HG03432 (cell line): ENCODE measurements around the gene SPECC1.
"Not testable (repeated sequence)": the region's sequence is repeated elsewhere in the genome, so short reads cannot be mapped to it uniquely, and the experiment has no call there.

Experiments used
- ATAC-seq: cut with Tn5 transposase; IDR thresholded peaks from one replicate; pipeline ENCODE4 v1.9.1; 2021; ENCODE audit warnings: mild to moderate bottlenecking, moderate library complexity; ENCODE audit not compliant: unreplicated experiment

SPECC1 gene

DNA sequence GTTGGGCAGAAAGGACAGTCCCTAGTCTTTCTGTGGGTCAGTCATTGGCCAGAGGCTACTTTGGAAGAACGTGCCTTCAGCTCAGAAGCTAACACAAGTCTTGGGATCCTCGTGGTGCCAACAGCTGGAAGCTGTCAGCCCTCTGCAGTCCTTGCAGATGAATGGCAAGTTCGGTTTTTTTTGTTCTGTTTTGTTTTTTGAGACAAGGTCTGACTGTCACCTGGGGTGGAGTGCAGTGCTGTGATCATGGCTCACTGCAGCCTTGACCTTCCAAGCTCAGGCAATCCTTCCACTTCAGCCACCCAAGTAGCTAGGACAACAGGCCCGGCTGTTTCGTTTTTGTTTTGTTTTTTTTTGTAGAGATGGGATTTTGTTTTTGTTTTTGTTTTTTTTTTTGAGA lies 149.4 kb downstream of the SPECC1 start:
- ATAC-seq = no peak

DNA sequence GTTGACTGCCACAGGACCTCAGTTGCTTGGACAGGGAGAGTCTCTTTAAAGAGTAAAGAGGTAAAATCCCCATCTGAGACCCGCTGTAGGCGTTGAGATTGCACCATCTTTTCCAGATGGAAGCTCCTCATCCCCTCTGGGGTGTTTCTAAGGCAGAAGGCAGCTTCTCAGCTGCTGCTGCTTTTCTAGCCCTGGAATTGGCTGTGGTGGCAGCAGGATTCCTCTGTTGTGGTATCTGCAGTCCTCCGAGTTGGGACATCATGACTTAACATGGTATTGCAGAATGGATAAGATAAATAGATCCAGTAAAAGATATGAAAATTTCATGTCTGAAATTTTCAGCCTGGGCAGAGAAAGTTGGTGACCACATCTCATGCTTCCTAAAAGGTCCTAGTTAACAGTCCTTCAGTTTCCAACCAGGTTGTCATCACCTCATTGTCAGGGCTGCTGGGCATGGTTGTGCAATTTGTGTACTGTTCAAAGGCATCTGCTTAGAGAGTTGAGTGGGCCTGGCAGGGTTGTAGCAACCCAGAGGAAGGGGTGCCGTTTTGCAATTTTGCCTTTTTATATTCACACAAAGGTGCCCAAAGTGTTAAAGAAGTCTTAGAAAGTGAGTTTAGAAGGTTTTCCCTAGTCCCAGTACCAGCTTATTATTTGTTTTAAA lies 150.4 kb downstream of the SPECC1 start:
- no peak for ATAC-seq

DNA sequence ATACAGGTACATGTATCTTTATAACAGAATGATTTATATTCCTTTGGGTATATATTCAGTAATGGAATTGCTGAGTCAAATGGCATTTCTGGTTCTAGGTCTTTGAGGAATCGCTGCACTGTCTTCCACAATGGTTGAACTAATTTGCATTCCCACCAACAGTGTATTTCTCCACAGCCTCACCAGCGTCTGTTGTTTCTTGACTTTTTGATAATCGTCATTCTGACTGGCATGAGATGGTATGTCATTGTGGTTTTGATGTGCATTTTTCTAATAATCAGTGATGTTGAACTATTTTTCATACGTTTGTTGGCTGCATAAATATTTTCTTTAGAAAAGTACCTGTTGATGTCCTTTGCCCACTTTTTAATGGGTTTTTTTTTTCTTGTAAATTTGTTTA lies 156.4 kb downstream of the SPECC1 start:
- ATAC-seq = not testable (repeated sequence)

DNA sequence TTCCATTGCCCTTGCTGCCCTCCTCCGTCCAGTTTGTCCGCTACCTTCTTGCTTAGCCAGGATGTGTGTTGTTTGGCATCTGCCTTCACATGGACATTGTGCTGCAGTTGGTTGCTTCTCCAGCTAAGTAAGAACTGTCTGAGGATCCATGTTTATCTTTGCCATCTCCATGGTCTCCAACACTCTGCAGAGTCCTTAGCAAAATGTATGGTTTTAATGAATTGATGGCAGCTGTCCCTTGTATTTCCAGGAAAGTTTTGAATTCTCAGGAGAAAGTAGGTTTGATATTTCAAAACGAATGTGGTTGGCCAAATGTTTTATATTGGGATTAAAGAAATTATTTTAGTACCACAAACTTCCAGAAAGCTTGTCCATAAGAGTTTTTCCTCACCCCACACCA lies 160.9 kb downstream of the SPECC1 start:
- no peak for ATAC-seq

DNA sequence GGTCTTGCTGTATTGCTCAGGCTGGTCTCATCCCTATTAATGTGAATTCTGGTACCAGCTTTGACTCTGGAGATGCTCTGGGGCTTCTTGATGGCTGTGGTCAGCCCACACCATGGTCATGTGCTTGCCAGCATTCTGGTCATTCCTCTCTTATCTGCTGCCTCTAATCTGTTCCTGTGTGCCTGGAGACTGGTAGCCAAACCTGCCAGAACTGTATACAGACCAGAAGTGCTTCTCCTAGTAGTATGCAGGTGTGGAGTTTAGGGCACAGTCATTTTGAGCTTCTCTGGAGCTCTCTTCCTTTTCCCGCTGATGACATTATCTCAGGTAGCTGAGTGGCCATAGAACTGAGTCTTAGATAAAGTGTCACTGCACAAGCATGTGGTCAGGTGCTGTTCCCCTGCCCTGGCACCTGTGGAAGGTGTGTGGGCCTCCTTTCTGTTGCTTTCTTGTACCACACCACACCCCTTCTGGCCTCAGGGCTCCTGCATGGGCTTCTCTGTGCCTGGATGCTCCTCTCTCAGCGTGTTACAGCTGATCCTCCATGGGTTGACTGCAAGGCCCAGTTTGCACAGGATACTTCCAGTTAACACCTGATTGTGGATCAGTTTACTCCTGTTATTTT lies 162.7 kb downstream of the SPECC1 start:
- no peak for ATAC-seq

DNA sequence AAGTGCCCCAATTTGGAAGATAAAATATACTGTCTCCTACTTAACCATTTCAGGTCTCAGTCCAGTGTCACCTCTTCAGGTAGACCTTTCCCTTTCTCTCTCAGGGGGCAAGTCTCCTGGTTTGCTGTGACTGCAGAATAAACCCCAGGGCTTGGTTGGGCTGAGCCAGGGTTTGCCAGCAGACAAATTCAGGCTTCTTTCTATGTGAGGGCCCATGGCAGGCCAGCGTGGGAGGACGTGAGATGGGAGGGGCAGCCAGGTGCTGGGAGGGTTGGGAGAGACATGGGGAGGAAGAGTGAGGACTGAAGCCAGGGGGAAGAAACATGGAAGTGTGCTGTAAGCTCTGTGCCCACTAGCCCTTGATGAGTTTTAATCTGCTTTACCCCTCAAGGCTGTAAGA lies 163.2 kb downstream of the SPECC1 start:
- no peak for ATAC-seq

DNA sequence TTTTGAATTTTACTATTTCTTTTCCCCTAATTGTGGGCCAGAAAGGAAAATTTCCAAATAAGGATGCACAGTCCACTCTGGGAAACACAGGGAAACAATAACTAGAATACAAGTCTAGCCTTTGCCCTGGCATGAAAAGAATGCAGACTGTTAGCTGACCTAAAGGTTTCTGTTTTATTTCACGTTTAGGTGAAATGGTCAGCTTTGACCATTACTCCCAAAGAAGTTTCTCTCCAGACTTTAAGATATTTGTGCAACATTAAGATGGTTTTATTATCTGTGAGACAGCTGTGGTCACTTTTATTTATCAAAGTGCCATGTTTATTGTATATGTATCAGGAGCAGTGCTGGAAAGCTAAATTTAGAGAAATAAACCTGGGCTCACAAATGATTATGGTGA lies 163.9 kb downstream of the SPECC1 start:
- ATAC-seq = no peak

DNA sequence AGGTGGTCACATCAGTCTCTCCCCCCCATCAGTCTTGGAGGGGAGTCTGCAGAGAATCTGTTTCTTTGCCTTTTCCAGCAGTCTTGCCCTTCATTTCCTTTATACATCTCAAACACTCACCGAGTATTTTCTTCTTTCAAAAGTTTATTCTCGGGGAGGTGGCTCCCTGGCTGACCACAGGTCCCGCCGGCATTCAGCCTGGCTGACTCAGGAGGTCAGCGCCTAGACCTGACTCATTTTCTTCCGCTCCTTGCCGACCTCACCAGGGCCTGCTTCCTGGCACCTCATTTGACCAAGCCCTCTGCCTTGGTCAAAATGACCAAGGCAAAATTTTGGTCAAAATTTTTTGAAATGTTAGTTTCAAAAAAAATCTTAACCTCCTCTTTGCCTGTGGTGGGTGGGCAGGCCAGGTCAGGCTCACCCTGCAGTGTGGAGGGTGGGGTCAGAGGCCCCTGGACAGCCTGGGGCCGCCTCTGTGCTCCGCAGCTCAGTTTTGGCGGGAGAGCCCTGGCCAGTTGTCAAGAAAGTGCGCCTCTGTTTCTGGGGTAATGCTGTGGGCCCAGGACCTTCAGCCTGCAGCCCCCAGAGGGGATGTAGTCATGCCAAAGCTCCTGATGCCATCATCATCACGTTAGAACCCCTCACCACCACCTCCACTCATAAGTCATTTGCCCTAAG lies 165.6 kb downstream of the SPECC1 start:
- no peak for ATAC-seq

DNA sequence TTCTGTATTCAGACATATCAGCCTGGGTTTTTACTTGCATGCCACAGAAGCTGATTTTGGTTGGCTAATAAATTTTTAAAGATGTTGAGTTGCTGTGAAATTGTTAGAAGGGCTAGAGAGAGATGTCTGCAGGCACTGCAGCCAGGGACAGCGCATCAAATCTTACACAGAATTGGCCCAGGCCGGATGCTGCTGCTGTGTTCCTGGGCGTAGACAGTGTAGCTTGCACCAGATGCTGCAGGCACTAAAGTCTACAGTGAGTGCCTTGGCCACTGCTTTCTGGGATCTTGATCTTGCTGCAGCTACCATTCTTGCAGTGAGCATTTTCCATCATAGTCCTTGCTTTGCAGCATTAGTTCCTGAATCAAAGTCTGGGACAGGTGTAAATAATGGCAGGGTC lies 169.9 kb downstream of the SPECC1 start:
- ATAC-seq = no peak

DNA sequence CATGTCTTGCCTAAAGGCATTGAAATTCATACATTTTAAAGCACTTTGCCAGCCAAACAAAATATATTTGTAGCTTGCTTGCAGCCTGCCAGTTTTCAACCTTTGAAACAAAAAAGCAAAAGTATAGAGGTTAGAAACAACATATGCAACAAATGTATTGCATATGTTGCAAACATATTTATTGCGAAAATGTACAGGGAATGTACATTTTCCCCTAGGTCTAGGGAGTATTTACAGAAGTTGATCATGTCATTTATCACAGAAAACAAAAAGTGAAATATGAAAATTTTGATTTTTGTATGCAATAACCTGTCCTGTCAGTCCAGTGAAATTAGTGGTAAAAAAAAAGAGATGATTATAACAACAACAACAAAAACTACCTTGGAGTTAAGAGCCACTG lies 171.5 kb downstream of the SPECC1 start:
- ATAC-seq = no peak

DNA sequence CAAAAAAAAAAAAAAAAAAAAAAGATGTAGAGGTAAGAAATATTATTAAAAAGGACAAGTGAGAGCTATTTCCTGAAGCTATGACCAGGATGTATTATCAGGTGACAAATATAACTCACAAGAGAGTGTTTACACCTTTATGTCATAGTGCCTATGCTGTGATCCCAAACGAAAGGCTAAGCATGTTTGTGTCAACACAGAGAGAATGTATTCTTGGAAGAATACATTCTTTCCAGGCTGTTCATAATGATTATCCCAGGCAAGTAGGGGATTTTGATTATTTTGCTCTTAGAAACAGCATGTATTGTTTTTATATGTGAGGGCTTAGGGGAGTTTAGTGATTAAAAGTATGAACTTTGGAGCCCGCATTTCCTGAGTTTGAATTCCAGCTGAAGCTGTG lies 175.0 kb downstream of the SPECC1 start:
- ATAC-seq = no peak

DNA sequence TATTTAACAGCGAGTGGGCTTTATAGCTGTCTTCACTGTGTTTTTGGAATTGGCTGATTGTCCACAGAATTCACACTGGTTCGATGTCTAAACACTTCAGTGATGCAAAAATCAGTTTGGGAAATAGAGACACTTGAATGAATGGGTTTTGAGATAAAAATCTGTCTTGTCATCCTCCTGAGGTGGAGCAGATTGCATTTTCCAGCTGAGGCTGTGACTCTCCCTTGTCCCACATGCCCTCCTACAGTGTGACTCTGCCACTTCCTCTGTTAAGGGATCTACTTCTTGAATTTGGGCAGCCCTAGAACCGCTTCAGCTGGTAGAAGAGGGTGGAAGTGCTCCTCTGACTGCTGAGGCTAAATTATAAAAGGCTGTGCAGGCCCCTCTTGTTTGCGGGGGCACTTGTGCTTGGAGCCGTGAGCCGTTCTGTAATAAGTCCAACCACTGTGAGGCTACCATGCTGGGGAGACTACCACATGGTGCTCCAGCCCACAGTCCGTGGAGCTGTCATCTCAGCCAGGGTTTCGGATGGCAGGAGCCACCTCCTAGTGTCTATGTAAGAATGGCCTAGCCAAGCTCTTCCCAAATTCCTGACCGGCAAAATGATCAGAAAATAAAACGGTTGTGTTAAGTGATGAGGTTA lies 175.9 kb downstream of the SPECC1 start:
- no peak for ATAC-seq

DNA sequence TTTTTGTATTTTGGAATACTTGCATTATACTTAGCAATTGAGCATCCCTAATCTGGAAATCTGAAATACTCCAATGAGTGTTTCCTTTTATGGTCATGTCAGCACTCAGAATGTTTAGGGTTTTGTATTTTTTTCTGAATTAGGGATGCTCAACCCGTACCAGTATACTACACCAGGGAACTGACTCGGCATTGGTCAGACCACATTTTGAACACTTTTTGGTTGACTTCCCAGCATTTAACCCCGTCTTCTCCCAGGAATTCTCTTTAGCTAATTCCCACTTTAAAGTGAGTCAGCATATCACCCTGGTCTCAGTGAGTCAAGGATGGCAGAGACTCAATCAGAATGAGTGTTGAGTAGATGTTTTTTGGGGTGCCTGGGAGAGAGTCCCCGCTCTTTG lies 177.9 kb downstream of the SPECC1 start:
- no peak for ATAC-seq

DNA sequence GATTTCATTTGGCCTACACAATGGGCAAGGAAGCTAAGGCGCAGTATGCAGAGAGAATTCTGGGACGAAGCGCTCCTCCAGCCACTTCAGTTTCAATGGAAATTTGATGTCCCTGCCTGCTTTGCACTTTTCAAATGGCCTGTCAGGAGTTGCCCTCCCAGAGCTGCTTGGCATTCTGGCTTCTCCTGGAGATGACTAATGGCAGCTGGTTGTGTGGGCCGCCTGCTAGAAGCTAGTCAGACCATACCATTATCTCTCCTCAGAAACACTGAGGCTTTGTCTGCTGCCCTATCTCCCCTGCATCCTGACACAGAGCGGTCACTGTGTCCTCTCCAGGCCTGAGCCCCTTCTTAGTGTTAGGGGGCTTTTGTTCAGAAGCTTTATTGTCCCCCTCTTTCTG lies 180.1 kb downstream of the SPECC1 start:
- no peak for ATAC-seq

DNA sequence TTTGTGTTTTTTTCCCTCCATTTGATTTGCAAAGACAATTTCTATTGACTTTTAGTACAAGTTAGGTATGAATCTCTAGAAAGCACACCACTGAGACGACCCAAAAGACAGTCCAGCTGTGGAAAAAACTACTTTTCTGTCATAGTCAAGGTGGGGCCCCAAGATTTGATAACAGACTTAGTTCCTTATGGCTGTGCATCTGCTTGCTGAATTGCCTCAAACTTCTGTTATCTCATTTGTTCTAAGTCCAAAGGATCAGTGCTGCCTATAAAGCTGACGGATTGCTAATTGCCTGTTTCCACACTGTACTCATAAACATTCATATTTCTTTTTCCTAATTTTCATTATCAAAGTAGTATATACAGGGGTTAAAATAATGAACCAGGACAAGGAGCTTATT lies 180.8 kb downstream of the SPECC1 start:
- ATAC-seq = no peak

DNA sequence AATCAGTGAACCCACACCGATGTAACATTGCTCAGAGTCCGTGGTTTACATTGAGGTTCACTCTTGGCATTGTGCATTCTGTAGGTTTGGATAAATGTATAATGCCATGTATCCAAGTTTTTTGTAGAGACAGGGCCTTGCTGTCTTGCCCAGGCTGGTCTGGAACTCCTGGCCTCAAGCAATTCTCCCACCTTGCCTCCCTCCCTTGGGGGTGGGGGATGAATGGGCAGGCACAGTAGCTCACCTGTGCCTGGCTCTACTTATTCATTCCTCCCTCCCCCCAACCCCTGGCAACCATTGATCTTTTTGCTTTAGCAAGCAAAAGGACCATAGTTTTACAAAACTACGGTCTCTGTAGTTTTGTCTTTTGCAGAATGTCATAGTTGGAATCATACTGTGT lies 181.4 kb downstream of the SPECC1 start:
- no peak for ATAC-seq

DNA sequence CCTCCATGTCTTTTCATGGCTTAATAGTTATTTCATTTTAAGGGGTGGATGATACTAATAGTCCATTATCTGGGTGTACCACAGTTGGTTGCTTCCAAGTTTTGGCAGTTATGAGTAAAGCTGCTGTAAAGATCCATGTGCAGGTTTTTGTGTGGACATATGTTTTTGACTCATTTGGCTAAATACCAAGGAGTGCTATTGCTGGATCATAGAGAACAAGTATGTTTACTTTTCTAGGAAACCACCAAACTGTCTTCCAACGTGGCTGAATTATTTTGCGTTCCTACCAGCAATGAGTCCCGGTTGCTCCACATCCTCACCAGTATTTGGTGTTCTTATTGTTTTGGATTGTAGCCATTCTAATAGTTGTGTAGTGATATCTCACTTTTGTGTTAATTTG lies 181.9 kb downstream of the SPECC1 start:
- no peak for ATAC-seq

DNA sequence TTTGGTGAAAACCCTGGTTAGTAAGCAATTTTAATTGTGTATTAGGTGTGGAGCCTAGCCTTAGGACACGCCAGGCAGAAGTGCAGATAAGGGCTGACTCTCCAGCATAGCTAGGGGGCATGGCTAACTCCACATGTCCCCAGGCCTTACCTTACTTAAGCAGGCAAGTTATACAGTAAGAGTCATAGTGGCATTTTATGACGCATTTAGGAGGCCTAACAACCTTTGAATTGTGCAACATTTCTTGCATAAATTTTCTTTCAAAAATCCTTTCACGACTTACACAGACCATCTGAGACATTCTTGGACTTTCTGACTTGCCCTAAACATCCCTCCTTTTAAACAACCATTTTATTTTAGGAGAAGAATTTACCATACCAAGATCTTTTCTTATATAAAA lies 187.1 kb downstream of the SPECC1 start:
- ATAC-seq = not testable (repeated sequence)

DNA sequence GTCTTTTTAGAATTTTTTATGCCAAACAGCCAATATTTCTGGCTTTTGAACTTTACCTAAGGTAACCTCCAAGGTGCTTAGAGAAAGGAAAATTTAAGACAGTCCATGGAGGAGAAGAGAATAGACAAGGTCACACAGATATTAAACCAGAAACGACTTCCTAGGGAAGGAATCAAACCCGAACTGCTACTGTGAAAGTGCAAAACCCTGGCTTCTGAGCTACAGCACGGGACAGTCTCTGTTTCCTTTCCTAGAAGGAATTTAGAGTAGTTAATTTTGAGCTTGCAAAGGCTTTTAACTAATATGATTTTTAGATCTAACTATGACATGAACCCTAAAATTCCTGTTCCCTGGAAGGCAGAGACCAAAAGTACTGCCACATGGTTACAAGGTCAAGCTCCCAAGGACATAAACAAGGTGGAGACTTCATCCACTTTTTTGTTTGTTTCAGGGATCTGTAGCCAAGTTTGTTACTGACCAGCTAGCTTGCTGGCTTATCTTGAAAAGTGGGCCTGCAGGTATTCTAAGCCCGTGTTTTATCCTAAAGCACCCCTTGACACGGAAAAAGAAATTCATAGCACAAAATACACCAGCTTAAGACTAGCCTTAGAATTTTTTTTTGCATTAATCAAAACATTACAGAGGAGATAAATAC lies 188.2 kb downstream of the SPECC1 start:
- no peak for ATAC-seq

DNA sequence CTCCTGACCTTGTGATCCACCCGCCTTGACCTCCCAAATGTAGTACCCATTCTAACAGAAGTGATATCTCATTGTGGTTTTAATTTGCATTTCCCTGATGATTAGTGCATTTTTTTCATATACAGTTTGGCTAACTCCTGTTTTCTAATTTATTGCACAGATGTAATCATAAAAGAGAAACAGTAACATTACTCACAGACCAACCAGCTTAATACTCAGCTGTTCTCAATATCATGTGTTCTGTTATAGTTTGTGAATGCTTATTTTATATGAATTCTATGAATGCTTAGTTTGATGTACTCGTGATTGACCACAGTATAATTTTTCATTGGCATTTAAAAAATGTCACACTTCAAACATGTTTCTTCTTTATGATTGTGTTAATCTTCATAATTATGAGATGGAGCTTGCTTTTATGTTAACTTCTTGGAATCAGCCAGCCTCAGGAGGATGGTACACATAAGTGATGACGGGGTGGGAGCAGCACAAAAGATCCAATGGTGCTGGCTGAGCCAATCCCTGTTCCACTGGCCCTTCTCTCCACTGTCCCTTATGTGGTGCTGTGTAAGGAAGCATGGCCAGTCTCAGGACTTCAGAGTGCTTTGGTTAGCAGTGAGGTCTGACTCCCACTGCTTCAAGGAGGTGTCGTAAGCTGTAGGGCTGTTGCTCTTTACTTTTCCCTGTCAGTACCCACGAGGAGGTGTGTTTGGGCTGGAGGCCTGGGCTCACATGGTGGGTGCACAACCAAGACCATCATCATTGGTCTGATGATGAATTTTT lies 191.0 kb downstream of the SPECC1 start:
- no peak for ATAC-seq
